HG02981 (cell line): ENCODE results near the gene PTPN7.

Experiments
- ATAC-seq: cut with Tn5 transposase; IDR thresholded peaks from one replicate; pipeline ENCODE4 v1.9.1; 2021; ENCODE audit warnings: mild to moderate bottlenecking, moderate library complexity; ENCODE audit not compliant: unreplicated experiment

PTPN7 gene

GRCh38 chr1:202110977-202111376 lies 49.4 kb downstream of the PTPN7 start:
- no peak for ATAC-seq

GRCh38 chr1:202107801-202108731 lies 52.3 kb downstream of the PTPN7 start:
- no peak for ATAC-seq

GRCh38 chr1:202107321-202107761 lies 53.1 kb downstream of the PTPN7 start:
- no peak for ATAC-seq

GRCh38 chr1:202106340-202107254 lies 53.8 kb downstream of the PTPN7 start:
- ATAC-seq: no peak

- ATAC-seq: no peak
Observed at GRCh38 chr1:202105571-202106339, 54.6 kb downstream of the PTPN7 start.

GRCh38 chr1:202104073-202104472 lies 56.3 kb downstream of the PTPN7 start:
- no peak for ATAC-seq

GRCh38 chr1:202101184-202101583 lies 59.2 kb downstream of the PTPN7 start:
- ATAC-seq: no peak
